Progenitor cell of endocrine pancreas (in vitro differentiated cells): ENCODE measurements around the gene ZFP64. TPM values are rescaled to one million over a fixed set of nuclear protein-coding genes. Genes with fewer than 3 reads are reported as not detected.
"Not testable (repeated sequence)": the region's sequence is repeated elsewhere in the genome, so short reads cannot be mapped to it uniquely, and the experiment has no call there.

Experiments
- DNase-seq: peaks from one replicate; pipeline ENCODE4 v3.0.0; 2021; ENCODE audit warnings: low spot score; ENCODE audit not compliant: unreplicated experiment
- H3K27ac Mint-ChIP-seq: 2 replicates; pipeline ENCODE4 v1.8.0; 2021; ENCODE audit warnings: mild to moderate bottlenecking, moderate library complexity, mixed read lengths
- H3K27me3 Mint-ChIP-seq: 2 replicates; pipeline ENCODE4 v1.8.0; 2021; ENCODE audit warnings: mixed read lengths
- H3K36me3 Mint-ChIP-seq: 2 replicates; pipeline ENCODE4 v1.8.0; 2022; ENCODE audit warnings: mixed read lengths; ENCODE audit not compliant: insufficient read depth
- H3K4me1 Mint-ChIP-seq: 2 replicates; pipeline ENCODE4 v1.8.0; 2021; ENCODE audit warnings: low read depth, mixed read lengths
- H3K4me3 Mint-ChIP-seq: 2 replicates; pipeline ENCODE4 v1.8.0; 2021; ENCODE audit warnings: low read depth, mild to moderate bottlenecking, moderate library complexity, mixed read lengths
- H3K9me3 Mint-ChIP-seq: 2 replicates; pipeline ENCODE4 v1.8.0; 2021; ENCODE audit warnings: low read depth, mixed read lengths
- total RNA-seq: library from RNA; stranded (reverse); gene quantifications from 2 replicates; pipeline ENCODE4 v1.2.1, GENCODE V29; 2021
- TF ChIP-seq, protein P1 (sequence below): fragments of 200-600 bp; sonication (generic); IDR thresholded peaks from one replicate; pipeline ENCODE4 v1.5.0; 2021; ENCODE audit warnings: antibody characterized with exemption, mild to moderate bottlenecking; ENCODE audit not compliant: unreplicated experiment

Gene ZFP64
- total RNA-seq, 1 donor from 2014 or later = 26.9 TPM

DNA sequence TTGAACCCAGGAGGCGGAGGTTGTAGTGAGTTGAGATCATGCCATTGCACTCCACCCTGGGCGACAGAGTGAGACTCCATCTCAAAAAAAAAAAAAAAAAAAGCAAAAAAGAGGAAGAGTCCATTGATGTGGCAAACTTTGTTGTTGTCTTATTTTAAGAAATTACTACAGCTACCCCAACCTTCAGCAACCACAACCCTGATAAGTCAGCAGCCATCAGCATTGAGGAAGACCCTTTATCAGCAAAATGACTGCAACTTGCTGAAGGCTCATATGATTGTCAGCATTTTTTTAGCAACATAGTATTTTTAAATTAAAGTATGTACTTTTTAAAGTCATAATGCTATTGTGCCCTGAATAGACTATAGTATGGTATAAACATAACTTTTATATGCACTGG is 48.8 kb downstream of the ZFP64 start:
- no peak overlapping the region for H3K4me3 Mint-ChIP-seq
- no peaks in the 10 kb centered on the region for H3K27me3 Mint-ChIP-seq
- TF ChIP-seq, protein P1, sequence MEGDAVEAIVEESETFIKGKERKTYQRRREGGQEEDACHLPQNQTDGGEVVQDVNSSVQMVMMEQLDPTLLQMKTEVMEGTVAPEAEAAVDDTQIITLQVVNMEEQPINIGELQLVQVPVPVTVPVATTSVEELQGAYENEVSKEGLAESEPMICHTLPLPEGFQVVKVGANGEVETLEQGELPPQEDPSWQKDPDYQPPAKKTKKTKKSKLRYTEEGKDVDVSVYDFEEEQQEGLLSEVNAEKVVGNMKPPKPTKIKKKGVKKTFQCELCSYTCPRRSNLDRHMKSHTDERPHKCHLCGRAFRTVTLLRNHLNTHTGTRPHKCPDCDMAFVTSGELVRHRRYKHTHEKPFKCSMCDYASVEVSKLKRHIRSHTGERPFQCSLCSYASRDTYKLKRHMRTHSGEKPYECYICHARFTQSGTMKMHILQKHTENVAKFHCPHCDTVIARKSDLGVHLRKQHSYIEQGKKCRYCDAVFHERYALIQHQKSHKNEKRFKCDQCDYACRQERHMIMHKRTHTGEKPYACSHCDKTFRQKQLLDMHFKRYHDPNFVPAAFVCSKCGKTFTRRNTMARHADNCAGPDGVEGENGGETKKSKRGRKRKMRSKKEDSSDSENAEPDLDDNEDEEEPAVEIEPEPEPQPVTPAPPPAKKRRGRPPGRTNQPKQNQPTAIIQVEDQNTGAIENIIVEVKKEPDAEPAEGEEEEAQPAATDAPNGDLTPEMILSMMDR = no peak
- H3K27ac Mint-ChIP-seq = no peak overlapping the region
- H3K4me1 Mint-ChIP-seq = no peaks in the 10 kb centered on the region
- peaks cover 2% of the 10 kb centered on the region for H3K36me3 Mint-ChIP-seq
- DNase-seq = no peak
- H3K9me3 Mint-ChIP-seq = no peaks in the 10 kb centered on the region

DNA sequence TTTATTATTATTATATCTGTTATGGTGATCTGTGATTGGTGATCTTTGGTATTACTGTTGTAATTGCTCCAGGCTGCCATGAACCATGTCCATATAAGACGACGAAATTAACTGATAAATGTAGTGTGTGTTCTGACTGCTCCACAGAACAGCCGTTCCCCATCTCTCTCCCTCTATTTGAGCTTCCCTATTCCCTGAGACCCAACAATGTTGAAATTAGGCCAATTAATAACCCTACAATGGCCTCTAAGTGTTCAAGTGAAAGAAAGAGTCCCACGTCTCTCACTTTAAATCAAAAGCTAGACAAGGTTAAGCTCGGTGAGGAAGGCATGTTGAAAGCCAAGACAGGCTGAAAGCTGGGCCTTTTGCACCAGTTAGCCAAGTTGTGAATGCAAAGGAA is 51.6 kb downstream of the ZFP64 start:
- Mint-ChIP-seq H3K4me1 (no peaks in the 10 kb centered on the region), H3K36me3 (peaks cover 2% of the 10 kb centered on the region), H3K27me3 (no peaks in the 10 kb centered on the region), H3K9me3 (no peaks in the 10 kb centered on the region), H3K27ac (no peak overlapping the region), H3K4me3 (no peak overlapping the region)
- DNase-seq = no peak
- TF ChIP-seq, protein P1 = no peak

GRCh38 chr20:52137850-52138249 is 53.7 kb downstream of the ZFP64 start:
- no peak overlapping the region for H3K27ac Mint-ChIP-seq
- TF ChIP-seq, protein P1 = no peak
- no peak overlapping the region for H3K4me3 Mint-ChIP-seq

DNA sequence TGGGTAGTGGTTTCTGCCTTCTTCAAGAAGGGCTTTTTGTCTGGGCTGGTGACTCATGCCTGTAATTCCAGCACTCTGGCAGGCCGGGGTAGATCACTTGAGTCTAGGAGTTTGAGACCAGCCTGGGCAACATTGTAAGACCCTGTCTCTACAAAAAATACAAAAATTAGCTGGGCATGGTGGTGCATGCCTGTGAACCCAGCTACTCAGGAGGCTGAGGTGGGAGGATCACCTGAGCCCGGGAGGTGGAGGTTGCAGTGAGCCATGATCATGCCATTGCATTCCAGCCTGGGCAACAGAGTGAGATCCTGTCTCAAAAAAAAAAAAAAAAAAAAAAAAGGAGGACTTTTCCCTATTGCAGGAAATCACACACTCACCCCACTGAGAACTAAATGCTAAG is 57.9 kb downstream of the ZFP64 start:
- H3K4me1 Mint-ChIP-seq, H3K27ac Mint-ChIP-seq, DNase-seq, H3K27me3 Mint-ChIP-seq, H3K36me3 Mint-ChIP-seq, H3K9me3 Mint-ChIP-seq, H3K4me3 Mint-ChIP-seq: not testable (repeated sequence)

More at GRCh38 chr20:52137850-52138249, 53.7 kb downstream of the ZFP64 start:
- Mint-ChIP-seq H3K27me3 (no peaks in the 10 kb centered on the region), H3K9me3 (no peaks in the 10 kb centered on the region), H3K36me3 (peaks cover 2% of the 10 kb centered on the region), H3K4me1 (no peaks in the 10 kb centered on the region)
- DNase-seq = no peak

- Mint-ChIP-seq H3K4me3 (no peak overlapping the region), H3K27ac (no peak overlapping the region)
- no peak for DNase-seq
These were observed 59.2 kb downstream of the ZFP64 start for GRCh38 chr20:52132337-52132736.

DNA sequence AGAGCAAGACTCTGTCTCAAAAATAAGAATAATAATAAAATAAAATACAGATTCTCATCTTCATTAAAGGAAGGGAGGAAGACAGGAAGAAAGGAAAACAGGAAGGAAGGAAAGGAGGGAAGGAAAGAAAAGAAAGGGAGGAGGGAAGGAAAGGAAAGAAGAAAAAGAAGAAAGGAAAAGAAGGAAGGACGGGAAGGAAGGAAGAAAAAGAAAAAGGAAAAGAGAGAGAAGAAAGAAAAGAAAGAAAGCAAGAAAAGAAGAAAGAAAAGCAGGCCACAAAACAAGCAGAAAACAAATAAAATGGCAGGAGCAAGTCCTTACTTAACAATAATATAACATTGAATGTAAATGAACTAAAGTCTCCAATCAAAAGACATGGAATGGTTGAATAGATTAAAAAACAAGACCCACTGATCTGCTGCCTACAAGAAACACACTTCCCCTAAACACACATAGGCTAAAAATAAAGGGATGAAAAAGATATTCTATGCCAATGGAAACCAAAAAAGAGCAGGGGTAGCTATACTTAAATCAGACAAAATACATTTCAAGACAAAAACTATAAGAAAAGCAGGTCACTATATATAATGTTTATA is 60.4 kb downstream of the ZFP64 start:
- Mint-ChIP-seq H3K4me3 (no peak overlapping the region), H3K36me3 (no peaks in the 10 kb centered on the region), H3K9me3 (peaks cover 8% of the 10 kb centered on the region), H3K27ac (no peak overlapping the region), H3K27me3 (no peaks in the 10 kb centered on the region), H3K4me1 (no peaks in the 10 kb centered on the region)
- TF ChIP-seq, protein P1 = no peak
- DNase-seq = no peak

More at GRCh38 chr20:52132337-52132736, 59.2 kb downstream of the ZFP64 start:
- Mint-ChIP-seq H3K36me3 (no peaks in the 10 kb centered on the region), H3K4me1 (no peaks in the 10 kb centered on the region), H3K27me3 (no peaks in the 10 kb centered on the region), H3K9me3 (peaks cover 8% of the 10 kb centered on the region)
- TF ChIP-seq, protein P1 = no peak
